SK-N-SH treated with all-trans-retinoic acid at 6 μM for 48 hours (cell line): Measurements from ENCODE around the gene RIC8A.

ENCODE experiments used
- ARNTL ChIP-seq: fragments of 450-650 bp; formaldehyde crosslinking; IDR thresholded peaks from 2 replicates; pipeline ENCODE4 v1.5.0; 2020; ENCODE audit warnings: low read depth, mild to moderate bottlenecking, moderate library complexity, borderline replicate concordance
- CSDC2 ChIP-seq: fragments of 250-450 bp; sonication (Bioruptor Pico); IDR thresholded peaks from 2 replicates; pipeline ENCODE4 v1.5.0; 2020; ENCODE audit warnings: mild to moderate bottlenecking, moderate library complexity
- ZFP3 ChIP-seq: fragments of 250-450 bp; sonication (Bioruptor Pico); IDR thresholded peaks from 2 replicates; pipeline ENCODE4 v1.5.0; 2020; ENCODE audit warnings: mild to moderate bottlenecking, moderate library complexity
- ZFP30 ChIP-seq: fragments of 450-650 bp; formaldehyde crosslinking; IDR thresholded peaks from 2 replicates; pipeline ENCODE4 v1.5.0; 2022; ENCODE audit warnings: mild to moderate bottlenecking, moderate library complexity
- ZNF70 ChIP-seq: fragments of 450-650 bp; formaldehyde crosslinking; IDR thresholded peaks from 2 replicates; pipeline ENCODE4 v1.5.0; 2020; ENCODE audit warnings: mild to moderate bottlenecking, moderate library complexity

GRCh38 chr11:218815-219593, 11.5 kb downstream of the RIC8A start:
- TF ChIP-seq ARNTL (CRISPR knock-in tag) (no peak), CSDC2 (no peak), ZFP30 (no peak), ZFP3 (CRISPR knock-in tag) (no peak), ZNF70 (CRISPR knock-in tag) (no peak)
